H9 (cell line): ENCODE measurements around the gene GNRHR. TPM values are rescaled to one million over a fixed set of nuclear protein-coding genes. Genes with fewer than 3 reads are reported as not detected.

Experiments used
- DNase-seq: peaks from one replicate; pipeline ENCODE4 v3.0.0-alpha.2; 2017
- H2AFZ ChIP-seq: one replicate; pipeline ENCODE4 v1.6.1; 2013; ENCODE audit warnings: mild to moderate bottlenecking, low read length, control low read depth, moderate library complexity
- H2AK5ac ChIP-seq: 2 replicates; pipeline ENCODE4 v1.6.1; 2013; ENCODE audit warnings: low read length, control low read depth, mixed read lengths; ENCODE audit not compliant: insufficient read length
- H2BK120ac ChIP-seq: one replicate; pipeline ENCODE4 v1.6.1; 2013; ENCODE audit warnings: low read depth, mild to moderate bottlenecking, low read length, control low read depth, inconsistent platforms; ENCODE audit not compliant: poor library complexity, severe bottlenecking
- H2BK12ac ChIP-seq: 2 replicates; pipeline ENCODE4 v1.6.1; 2013; ENCODE audit warnings: low read length, control low read depth, mixed read lengths, low read depth; ENCODE audit not compliant: insufficient read length
- H2BK15ac ChIP-seq: 2 replicates; pipeline ENCODE4 v1.6.1; 2013; ENCODE audit warnings: low read depth, low read length, control low read depth
- H2BK20ac ChIP-seq: one replicate; pipeline ENCODE4 v1.6.1; 2013; ENCODE audit warnings: low read depth, mild to moderate bottlenecking, low read length, control low read depth, inconsistent platforms; ENCODE audit not compliant: poor library complexity, severe bottlenecking
- H2BK5ac ChIP-seq: 2 replicates; pipeline ENCODE4 v1.6.1; 2013; ENCODE audit warnings: low read length, control low read depth, mixed read lengths; ENCODE audit not compliant: insufficient read length
- H3K14ac ChIP-seq: 2 replicates; pipeline ENCODE4 v1.6.1; 2013; ENCODE audit warnings: low read length, control low read depth; ENCODE audit not compliant: insufficient read depth
- H3K18ac ChIP-seq: 2 replicates; pipeline ENCODE4 v1.6.1; 2013; ENCODE audit warnings: low read depth, mild to moderate bottlenecking, mixed read lengths, low read length, control low read depth; ENCODE audit not compliant: insufficient read length
- H3K23ac ChIP-seq: 2 replicates; pipeline ENCODE4 v1.6.1; 2013; ENCODE audit warnings: low read length, control low read depth, mixed read lengths, low read depth; ENCODE audit not compliant: insufficient read length
- H3K23me2 ChIP-seq: 2 replicates; pipeline ENCODE4 v1.6.1; 2013; ENCODE audit warnings: low read depth, mild to moderate bottlenecking, mixed read lengths, low read length, control low read depth; ENCODE audit not compliant: insufficient read length, poor library complexity, severe bottlenecking
- H3K27ac ChIP-seq: 2 replicates; pipeline ENCODE4 v1.5.1; 2013; ENCODE audit warnings: low read length, control low read depth, mixed read lengths, low read depth; ENCODE audit not compliant: insufficient read length
- H3K27me3 ChIP-seq: 2 replicates; pipeline ENCODE4 v1.6.1; 2013; ENCODE audit warnings: low read length, control low read depth, inconsistent platforms; ENCODE audit not compliant: insufficient read depth
- H3K4ac ChIP-seq: 2 replicates; pipeline ENCODE4 v1.6.1; 2013; ENCODE audit warnings: low read depth, mild to moderate bottlenecking, control low read depth, inconsistent platforms, low read length, moderate library complexity
- H3K4me1 ChIP-seq: 2 replicates; pipeline ENCODE4 v1.6.1; 2013; ENCODE audit warnings: low read length, control low read depth, inconsistent platforms; ENCODE audit not compliant: insufficient read depth
- H3K4me2 ChIP-seq: 2 replicates; pipeline ENCODE4 v1.6.1; 2013; ENCODE audit warnings: low read length, control low read depth, mixed read lengths; ENCODE audit not compliant: insufficient read length, insufficient read depth
- H3K56ac ChIP-seq: 2 replicates; pipeline ENCODE4 v1.6.1; 2013; ENCODE audit warnings: low read depth, mild to moderate bottlenecking, mixed read lengths, low read length, control low read depth; ENCODE audit not compliant: insufficient read length
- H3K79me1 ChIP-seq: 2 replicates; pipeline ENCODE4 v1.6.1; 2013; ENCODE audit warnings: low read depth, mild to moderate bottlenecking, moderate library complexity, low read length, control low read depth, inconsistent platforms; ENCODE audit not compliant: insufficient read depth, poor library complexity, severe bottlenecking
- H3K79me2 ChIP-seq: 2 replicates; pipeline ENCODE4 v1.6.1; 2013; ENCODE audit warnings: low read length, control low read depth, inconsistent platforms; ENCODE audit not compliant: insufficient read depth
- H3K9ac ChIP-seq: 2 replicates; pipeline ENCODE4 v1.6.1; 2013; ENCODE audit warnings: low read length, control low read depth, mixed read lengths; ENCODE audit not compliant: insufficient read length; ENCODE audit errors: extremely low read depth
- H3K9me3 ChIP-seq: one replicate; pipeline ENCODE4 v1.6.1; 2013; ENCODE audit warnings: low read depth, low read length, inconsistent platforms; ENCODE audit not compliant: control insufficient read depth
- H3T11ph ChIP-seq: one replicate; pipeline ENCODE4 v1.6.1; 2013; ENCODE audit warnings: mild to moderate bottlenecking, low read length, control low read depth, inconsistent platforms
- H4K20me1 ChIP-seq: one replicate; pipeline ENCODE4 v1.6.1; 2013; ENCODE audit not compliant: control insufficient read depth, insufficient read length, insufficient read depth
- H4K5ac ChIP-seq: 2 replicates; pipeline ENCODE4 v1.6.1; 2013; ENCODE audit warnings: low read depth, mild to moderate bottlenecking, mixed read lengths, low read length, control low read depth; ENCODE audit not compliant: insufficient read length
- H4K8ac ChIP-seq: replicated peaks from 2 replicates; pipeline ENCODE4 v1.6.1; 2013; ENCODE audit warnings: low read length, control low read depth, mixed read lengths, low read depth; ENCODE audit not compliant: insufficient read length
- H4K91ac ChIP-seq: 2 replicates; pipeline ENCODE4 v1.6.1; 2013; ENCODE audit warnings: low read depth, mild to moderate bottlenecking, moderate library complexity, mixed read lengths, low read length, control low read depth; ENCODE audit not compliant: insufficient read length
- H3K27ac Mint-ChIP-seq, 3 experiments: 2 replicates in 2 of 3; 3 replicates in 1 of 3; pipeline ENCODE4 v1.8.0; 2020 to 2021; ENCODE audit warnings: mixed read lengths in 3 of 3, mild to moderate bottlenecking in 1 of 3, moderate library complexity in 1 of 3
- H3K27me3 Mint-ChIP-seq: 2 replicates; pipeline ENCODE4 v1.8.0; 2021; ENCODE audit warnings: low read depth, mild to moderate bottlenecking, moderate library complexity, mixed read lengths
- H3K36me3 Mint-ChIP-seq, 3 experiments: 2 replicates in 2 of 3; 3 replicates in 1 of 3; pipeline ENCODE4 v1.8.0; 2020 to 2021; ENCODE audit warnings: low read depth in 3 of 3, mixed read lengths in 3 of 3; ENCODE audit not compliant: insufficient read depth in 1 of 3
- H3K4me1 Mint-ChIP-seq, 2 experiments: 2 replicates each; pipeline ENCODE4 v1.8.0; 2020; ENCODE audit warnings: mixed read lengths in 2 of 2
- H3K4me3 Mint-ChIP-seq, 2 experiments: 2 replicates in 1 of 2; 3 replicates in 1 of 2; pipeline ENCODE4 v1.8.0; 2020 to 2021; ENCODE audit warnings: mild to moderate bottlenecking in 2 of 2, mixed read lengths in 2 of 2, moderate library complexity in 1 of 2
- H3K9me3 Mint-ChIP-seq, 2 experiments: 2 replicates in 1 of 2; 3 replicates in 1 of 2; pipeline ENCODE4 v1.8.0; 2020; ENCODE audit warnings: mild to moderate bottlenecking in 2 of 2, mixed read lengths in 2 of 2, moderate library complexity in 1 of 2
- WGBS: extraction: QIAGEN DNeasy Blood & Tissue Kit; methylation state at CpG from one replicate; pipeline ENCODE4 v1.1.7; 2013; ENCODE audit warnings: missing lambda C conversion rate, low lambda C conversion rate, mixed read lengths; ENCODE audit not compliant: insufficient read length; ENCODE audit errors: extremely low coverage; 5-methylcytosine and 5-hydroxymethylcytosine counted together
- total RNA-seq: library from RNA; stranded (reverse); gene quantifications from 2 replicates; pipeline ENCODE4 v1.2.1, GENCODE V29; 2021
- TF ChIP-seq, protein P1 (sequence below): fragments of 200-600 bp; sonication (generic); conservative IDR thresholded peaks from 3 replicates; pipeline ENCODE4 v1.8.0; 2021; ENCODE audit warnings: antibody characterized with exemption, mild to moderate bottlenecking

GNRHR gene
- total RNA-seq, 1 experiment from 2014 or later: not detected

DNA sequence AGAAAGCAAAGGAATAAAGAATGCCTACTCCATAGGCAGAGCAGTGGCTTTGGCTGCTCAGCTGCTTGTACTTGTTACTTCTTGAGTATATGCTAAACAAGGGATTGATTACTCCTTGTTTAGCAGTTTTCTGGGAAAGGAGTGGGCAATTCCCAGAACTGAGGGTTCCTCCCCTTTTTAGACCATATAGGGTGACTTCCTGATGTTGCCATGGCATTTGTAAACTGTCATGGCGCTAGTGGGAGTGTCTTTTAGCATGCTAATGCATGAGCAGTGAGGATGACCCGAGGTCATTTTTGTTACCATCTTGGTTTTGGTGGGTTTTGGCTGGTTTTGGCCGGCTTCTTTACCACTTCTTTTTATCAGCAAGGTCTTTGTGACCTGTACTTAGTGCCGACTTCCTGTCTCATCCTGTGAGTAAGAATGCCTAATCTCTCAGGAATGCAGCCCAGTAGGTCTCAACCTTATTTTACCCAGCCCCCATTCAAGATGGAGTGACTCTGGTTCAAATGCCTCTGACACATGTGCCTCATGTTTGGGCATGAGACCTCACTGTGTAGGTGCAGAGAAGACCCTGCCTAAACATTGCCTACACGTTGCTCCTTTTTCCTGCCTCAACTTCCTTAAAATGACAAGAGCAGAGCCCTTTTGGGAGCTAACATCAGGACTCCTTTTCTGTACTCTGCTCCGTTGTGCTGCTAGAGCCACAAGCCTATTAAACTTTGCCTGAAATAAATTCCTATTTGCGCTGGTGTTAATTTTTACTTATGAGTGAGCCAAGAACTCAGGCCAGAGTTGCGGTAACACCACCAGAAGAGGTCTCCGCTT, 32.2 kb downstream of the GNRHR start:
- H3K79me1 ChIP-seq: no peaks in the 10 kb centered on the region
- H3K18ac ChIP-seq: no peak overlapping the region
- H3K14ac ChIP-seq: no peak overlapping the region
- no peak overlapping the region for H4K5ac ChIP-seq
- H3K79me2 ChIP-seq: no peaks in the 10 kb centered on the region
- H3K4me3 Mint-ChIP-seq: 0 out of 5 replicates have a peak overlapping the region, but pooled peaks of 1 of the 2 experiments have one; percentile 14
- H2BK12ac ChIP-seq: no peak overlapping the region
- H2AK5ac ChIP-seq: no peak overlapping the region
- no peak overlapping the region for H3K23ac ChIP-seq
- H4K8ac ChIP-seq: no peak overlapping the region
- no peak overlapping the region for H3K56ac ChIP-seq
- H3K9ac ChIP-seq: no peak overlapping the region
- H2BK5ac ChIP-seq: no peak overlapping the region
- H3K23me2 ChIP-seq: no peaks in the 10 kb centered on the region
- peak overlapping the region; percentile 14 for H2BK120ac ChIP-seq
- no peaks in the 10 kb centered on the region for H3K9me3 Mint-ChIP-seq
- H3T11ph ChIP-seq: no peak overlapping the region
- H3K4me1 Mint-ChIP-seq: peaks cover 26% of the 10 kb centered on the region in 2 experiments
- H3K9me3 ChIP-seq: no peaks in the 10 kb centered on the region
- no peak overlapping the region for H2BK20ac ChIP-seq
- no peaks in the 10 kb centered on the region; the same call in 1 of the 2 replicates for H3K4me1 ChIP-seq
- no peak overlapping the region for H4K91ac ChIP-seq
- no peaks in the 10 kb centered on the region for H3K27me3 Mint-ChIP-seq
- no CpG with 5 or more reads among the region's 9 CpGs for WGBS
- no peak overlapping the region for H3K4me2 ChIP-seq
- peak overlapping the region; percentile 20 to 95 (median 89); a peak in 6 of 7 replicates for H3K27ac Mint-ChIP-seq
- DNase-seq: peak; percentile 38
- H3K27me3 ChIP-seq: no peaks in the 10 kb centered on the region
- no peak overlapping the region for H2AFZ ChIP-seq
- no peak overlapping the region for H2BK15ac ChIP-seq
- TF ChIP-seq, protein P1, sequence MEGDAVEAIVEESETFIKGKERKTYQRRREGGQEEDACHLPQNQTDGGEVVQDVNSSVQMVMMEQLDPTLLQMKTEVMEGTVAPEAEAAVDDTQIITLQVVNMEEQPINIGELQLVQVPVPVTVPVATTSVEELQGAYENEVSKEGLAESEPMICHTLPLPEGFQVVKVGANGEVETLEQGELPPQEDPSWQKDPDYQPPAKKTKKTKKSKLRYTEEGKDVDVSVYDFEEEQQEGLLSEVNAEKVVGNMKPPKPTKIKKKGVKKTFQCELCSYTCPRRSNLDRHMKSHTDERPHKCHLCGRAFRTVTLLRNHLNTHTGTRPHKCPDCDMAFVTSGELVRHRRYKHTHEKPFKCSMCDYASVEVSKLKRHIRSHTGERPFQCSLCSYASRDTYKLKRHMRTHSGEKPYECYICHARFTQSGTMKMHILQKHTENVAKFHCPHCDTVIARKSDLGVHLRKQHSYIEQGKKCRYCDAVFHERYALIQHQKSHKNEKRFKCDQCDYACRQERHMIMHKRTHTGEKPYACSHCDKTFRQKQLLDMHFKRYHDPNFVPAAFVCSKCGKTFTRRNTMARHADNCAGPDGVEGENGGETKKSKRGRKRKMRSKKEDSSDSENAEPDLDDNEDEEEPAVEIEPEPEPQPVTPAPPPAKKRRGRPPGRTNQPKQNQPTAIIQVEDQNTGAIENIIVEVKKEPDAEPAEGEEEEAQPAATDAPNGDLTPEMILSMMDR: no peak
- H4K20me1 ChIP-seq: no peaks in the 10 kb centered on the region
- peaks cover 13 to 32% (median 15%) of the 10 kb centered on the region in 3 experiments for H3K36me3 Mint-ChIP-seq
- H3K4ac ChIP-seq: no peak overlapping the region
- no peak overlapping the region for H3K27ac ChIP-seq
